ENCODE results near the gene EPSTI1.

GRCh38 chr13:43039966-43040365 is 47.9 kb upstream of the EPSTI1 start:
- TF ChIP-seq CTCF (conservative IDR thresholded peaks at IDR 0.05; ENCODE audit: low read depth, low read length) (no peak), EZH2 (IDR thresholded peaks at IDR 0.05; ENCODE audit: low read length, unreplicated experiment) (no peak), EZH2phosphoT487 (IDR thresholded peaks at IDR 0.05; ENCODE audit: borderline replicate concordance, low read length) (no peak)

Data from PC-3 (cell line).